Measurements from ENCODE around the gene SARDH.

Gene SARDH

GRCh38 chr9:133779081-133779480, 40.9 kb upstream of the SARDH start:
- no peak for TF ChIP-seq CTCF (IDR thresholded peaks at IDR 0.05; ENCODE audit: insufficient read depth, low read depth, low read length, missing control alignments)

GRCh38 chr9:133778336-133779013, 40.3 kb upstream of the SARDH start:
- no peak overlapping the region for H3K4me3 ChIP-seq (ENCODE audit: low read depth, low read length)
- TF ChIP-seq CTCF (IDR thresholded peaks at IDR 0.05; ENCODE audit: insufficient read depth, low read depth, low read length, missing control alignments), result no peak

More at GRCh38 chr9:133779081-133779480, 40.9 kb upstream of the SARDH start:
- no peak for DNase-seq (ENCODE audit: low read depth)
- H3K4me3 ChIP-seq (ENCODE audit: low read depth, low read length), result no peak overlapping the region

GRCh38 chr9:133777871-133778270, 39.7 kb upstream of the SARDH start:
- TF ChIP-seq CTCF (IDR thresholded peaks at IDR 0.05; ENCODE audit: insufficient read depth, low read depth, low read length, missing control alignments), result no peak
- no peak overlapping the region for H3K4me3 ChIP-seq (ENCODE audit: low read depth, low read length)
- no peak for DNase-seq (ENCODE audit: low read depth)

More at GRCh38 chr9:133778336-133779013, 40.3 kb upstream of the SARDH start:
- DNase-seq (ENCODE audit: low read depth), result no peak

- TF ChIP-seq CTCF (IDR thresholded peaks at IDR 0.05; ENCODE audit: insufficient read depth, low read depth, low read length, missing control alignments), result no peak
- no peak for DNase-seq (ENCODE audit: low read depth)
- H3K4me3 ChIP-seq (ENCODE audit: low read depth, low read length), result no peak overlapping the region
These were observed 39.1 kb upstream of the SARDH start for GRCh38 chr9:133777068-133777791.

GRCh38 chr9:133775951-133776905, 38.1 kb upstream of the SARDH start:
- no peak overlapping the region for H3K4me3 ChIP-seq (ENCODE audit: low read depth, low read length)
- TF ChIP-seq CTCF (IDR thresholded peaks at IDR 0.05; ENCODE audit: insufficient read depth, low read depth, low read length, missing control alignments), result no peak
- no peak for DNase-seq (ENCODE audit: low read depth)

- TF ChIP-seq CTCF (IDR thresholded peaks at IDR 0.05; ENCODE audit: insufficient read depth, low read depth, low read length, missing control alignments), result no peak
- H3K4me3 ChIP-seq (ENCODE audit: low read depth, low read length), result no peak overlapping the region
- DNase-seq (ENCODE audit: low read depth), result no peak
These were observed 37.1 kb upstream of the SARDH start for GRCh38 chr9:133775291-133775690.

Measured in GM12865 (cell line).